Measurements from ENCODE around the gene RGS3.
"Not testable (repeated sequence)": the region's sequence is repeated elsewhere in the genome, so short reads cannot be mapped to it uniquely, and the experiment has no call there.

Gene RGS3

GRCh38 chr9:113625486-113625885, 162.0 kb downstream of the RGS3 start:
- DNase-seq, result no peak

DNA sequence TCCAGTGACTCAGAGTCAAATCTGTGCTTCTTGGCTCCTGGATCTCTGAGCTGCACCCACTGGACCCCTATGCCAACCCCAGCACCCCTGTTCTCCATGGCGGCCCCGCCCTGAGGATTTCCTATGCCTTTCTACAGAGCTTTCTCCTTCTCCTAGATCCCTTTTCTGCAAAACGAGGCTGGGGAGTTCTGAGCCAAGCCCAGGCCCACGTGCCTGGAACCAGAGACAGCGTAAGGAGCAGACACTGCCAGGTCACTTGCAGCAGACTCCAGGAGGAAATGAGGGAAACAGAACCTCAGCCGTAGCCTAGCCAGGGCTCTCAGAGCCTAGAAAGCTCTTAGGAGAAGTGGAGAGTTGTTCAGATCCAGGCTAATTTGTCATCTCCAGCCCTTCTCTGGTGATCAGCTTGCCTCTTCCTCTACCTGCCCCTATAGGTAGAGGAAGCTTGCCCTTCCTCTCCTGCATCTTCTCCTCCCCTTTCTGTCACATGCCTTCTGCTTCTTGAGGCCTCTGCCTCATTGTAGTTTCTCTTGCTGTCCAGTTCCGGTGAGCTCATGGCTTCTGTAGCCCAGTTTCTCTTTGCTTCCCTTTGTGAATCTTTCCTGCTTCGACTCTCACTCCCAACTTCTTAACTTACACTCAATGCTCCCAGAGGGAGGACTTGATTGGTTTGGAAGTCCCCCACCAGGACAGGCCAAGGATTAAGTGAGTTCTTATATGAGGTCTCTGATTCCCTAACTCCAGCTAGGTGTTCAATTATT, 163.4 kb downstream of the RGS3 start:
- no peak for DNase-seq

GRCh38 chr9:113628621-113629020, 165.1 kb downstream of the RGS3 start:
- DNase-seq, result no peak

GRCh38 chr9:113630386-113631136, 167.0 kb downstream of the RGS3 start:
- no peak for DNase-seq

DNA sequence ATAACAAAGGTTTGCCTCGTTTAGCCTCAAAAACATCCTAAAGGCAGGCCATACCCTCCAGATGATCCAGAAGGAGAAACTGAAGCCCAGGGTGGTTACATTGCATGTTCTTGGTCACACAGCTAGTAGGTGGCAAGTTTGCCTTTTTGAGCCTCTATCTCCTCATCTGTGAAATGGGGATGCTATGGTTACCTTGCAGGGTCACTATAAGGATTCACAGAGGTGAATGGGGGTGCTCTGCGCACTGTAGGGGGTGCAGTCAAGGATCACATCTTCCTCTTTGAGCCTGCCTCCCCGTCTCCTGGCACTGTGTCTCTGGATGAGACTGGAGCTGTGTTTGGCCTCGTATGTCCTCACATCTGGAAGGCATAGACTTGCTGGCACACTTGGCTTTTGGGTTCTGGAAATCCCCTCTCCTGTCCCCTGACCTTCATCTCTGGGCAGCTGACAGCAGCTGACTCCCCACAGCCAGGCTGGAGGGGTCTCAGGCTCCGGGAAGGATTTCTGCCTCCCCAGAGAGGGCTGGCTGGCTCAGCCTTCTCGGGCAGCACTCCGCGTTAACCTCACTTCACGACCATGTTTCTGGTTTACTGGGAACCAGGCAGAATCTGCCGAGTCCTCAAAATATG, 167.7 kb downstream of the RGS3 start:
- no peak for DNase-seq

DNA sequence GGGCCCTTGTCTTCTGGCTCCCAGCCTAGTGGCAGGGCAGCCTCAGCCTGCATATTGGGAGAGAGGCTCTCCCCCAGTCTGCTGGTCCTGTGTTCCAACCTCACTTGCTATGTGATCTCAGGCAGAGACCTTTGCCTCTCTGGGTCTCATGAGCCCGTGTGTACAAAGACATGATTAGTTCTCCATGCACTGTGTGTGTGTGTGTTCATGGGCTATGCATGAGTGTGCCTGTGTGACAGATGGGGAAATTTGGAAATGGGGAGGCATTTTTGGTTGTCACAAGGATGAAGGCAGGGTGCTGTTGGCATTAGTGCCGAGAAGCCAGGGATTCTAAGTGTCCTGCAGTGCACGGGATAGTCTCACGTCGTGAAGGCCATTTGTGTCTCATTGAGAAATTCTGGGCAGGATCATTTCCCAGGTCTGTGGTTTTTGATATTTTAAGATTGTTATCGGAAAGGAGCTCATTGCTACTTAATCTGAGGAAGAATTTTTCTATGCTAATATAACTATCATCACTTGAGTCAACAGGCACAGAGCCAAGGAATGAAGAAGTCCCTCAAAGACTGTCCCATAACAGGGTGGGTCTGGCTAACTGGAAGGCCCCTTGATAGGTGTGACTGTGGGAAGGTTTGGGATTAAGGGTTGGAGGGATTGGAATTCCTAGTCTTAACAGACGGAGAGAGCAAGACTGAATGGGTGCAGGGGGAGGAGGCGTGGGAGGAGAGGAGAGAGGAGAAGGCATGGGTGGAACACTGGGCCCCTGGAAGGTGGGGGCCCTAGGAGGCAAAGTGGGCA, 168.5 kb downstream of the RGS3 start:
- DNase-seq, result no peak

DNA sequence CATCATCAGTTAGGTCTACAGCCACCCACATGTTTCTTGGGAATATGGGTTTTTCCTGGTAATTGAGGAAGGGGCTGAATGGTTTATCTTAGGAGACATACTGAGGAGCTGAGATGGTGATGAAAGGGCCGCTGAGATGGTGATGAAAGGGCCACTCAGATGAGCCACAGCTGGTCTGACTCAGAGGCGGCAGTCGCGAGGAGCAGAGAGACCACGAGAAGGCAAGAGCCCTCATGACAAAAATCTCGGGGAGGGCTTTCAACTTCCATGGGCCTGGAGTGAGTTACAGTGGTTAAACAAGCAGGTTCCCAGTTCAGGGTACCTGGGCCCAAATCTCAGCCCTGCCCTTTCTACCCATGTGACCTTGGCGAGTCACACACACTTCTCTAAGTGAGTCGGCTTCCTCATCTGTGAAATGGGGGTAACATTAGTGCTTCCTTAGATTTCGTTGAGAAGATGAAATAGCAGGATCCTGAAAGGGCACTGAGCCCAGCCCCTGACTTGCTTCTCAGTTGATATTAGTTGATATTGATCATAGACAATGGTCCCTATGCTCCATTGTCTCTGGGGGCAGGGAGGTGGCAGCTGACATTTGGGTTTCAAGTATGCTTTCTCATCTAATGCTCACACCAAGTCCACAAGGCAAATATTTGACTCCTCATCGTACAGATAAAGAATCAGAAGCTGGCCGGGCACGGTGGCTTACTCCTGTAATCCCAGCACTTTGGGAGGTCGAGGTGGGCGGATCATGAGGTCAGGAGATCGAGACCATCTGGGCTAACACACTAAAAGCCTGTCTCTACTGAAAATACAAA, 169.5 kb downstream of the RGS3 start:
- DNase-seq, result no peak

DNA sequence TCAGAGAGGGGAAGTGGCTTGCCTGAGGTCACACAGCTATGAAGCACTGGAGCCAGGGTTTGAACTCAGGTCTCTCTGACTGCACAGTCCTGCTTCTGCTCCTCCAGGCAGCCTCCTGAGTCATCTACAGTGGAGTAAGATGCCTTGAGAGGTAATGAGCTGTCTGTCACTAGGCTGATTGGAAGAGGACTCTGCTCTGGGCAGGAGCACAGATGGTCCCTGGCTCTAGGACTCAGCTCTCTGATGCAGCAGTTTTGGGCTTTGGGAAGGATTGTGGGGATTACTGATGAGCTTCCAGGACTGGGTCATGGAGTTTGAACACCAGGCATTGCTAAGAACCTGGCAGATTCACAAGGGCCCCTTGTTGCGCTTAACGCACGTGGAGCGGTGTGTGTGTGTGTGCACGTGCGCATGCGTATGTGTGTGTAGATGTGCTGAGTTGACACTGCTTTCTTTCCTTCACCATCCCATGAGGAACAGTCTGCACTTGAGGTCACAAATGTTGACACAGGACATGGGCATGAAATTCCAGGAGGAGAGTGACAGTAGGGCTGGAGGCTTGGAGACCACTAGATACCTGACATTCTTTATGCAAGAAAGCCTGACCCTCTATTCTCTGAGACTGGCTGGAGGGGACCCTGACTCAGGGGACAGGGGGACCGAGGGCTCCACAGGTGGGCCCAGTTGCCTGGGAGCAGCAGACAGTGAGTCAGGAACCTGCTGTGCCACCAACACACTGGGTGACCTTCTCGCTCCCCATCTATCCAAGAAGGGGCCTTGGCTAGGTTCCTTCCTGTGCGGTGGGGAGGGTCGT, 170.5 kb downstream of the RGS3 start:
- no peak for DNase-seq

DNA sequence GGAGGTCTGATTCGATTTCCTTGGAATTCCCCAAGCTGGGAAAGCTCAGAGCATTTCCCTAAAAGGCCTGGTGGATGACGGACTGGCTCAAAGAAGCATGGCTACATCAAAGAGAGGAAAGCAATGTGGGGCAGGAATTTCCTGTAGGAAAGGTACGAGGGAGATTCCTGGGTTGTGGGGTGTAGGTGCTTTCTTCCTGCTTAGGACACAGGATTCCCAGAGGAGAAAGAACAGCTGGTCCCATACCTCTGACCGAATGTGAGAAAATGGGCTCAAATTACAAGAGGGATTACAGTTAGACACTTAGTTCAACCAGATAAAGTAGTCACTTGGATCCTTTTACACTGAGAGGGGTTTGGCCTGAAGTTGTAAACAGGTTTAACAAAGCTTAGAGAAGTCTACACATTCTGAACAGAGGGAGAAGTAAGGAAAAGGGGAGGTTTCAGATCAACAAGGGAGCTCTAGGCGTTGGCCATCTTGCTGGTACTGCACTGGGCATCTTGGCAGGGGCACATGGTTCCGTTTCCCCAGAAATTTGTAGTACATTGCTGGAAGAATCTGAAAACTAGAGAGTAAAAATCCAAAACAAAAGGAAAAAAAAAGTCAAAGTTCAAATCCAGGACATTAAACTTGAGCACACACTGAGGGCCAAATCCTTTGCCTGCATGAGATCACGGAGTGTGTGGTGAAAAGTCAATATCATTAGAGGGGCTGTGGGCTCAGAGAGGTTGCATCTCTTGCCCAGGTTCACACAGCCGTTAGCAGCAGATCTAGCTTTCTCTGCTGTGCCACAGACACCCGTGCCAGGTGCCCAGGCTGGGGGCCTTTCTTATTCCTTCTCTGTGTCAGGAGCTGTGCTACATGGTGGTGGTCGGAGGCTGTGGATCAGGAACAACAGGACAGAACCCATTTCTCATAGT, 171.3 kb downstream of the RGS3 start:
- DNase-seq, result no peak

GRCh38 chr9:113635586-113635985, 172.1 kb downstream of the RGS3 start:
- no peak for DNase-seq

DNA sequence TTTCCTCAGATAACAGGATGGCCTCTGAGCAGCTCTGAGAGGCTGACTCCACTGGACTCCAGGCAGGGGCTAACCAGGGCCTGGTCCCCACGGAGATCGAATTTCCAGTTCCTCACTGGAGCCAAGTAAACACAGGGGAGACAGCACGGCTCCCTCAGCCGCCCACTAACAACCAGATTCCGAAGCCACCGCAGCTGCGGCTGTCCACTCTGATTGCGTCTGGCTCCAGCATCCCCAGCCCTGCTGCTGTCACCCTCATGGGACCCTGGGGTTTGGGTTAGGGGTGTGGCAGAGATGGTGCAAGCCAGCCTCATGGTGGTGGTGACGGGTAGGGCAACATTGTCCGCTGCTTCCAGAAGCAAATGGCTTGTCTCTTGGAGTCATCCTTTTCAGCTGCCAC, 172.6 kb downstream of the RGS3 start:
- DNase-seq, result no peak

DNA sequence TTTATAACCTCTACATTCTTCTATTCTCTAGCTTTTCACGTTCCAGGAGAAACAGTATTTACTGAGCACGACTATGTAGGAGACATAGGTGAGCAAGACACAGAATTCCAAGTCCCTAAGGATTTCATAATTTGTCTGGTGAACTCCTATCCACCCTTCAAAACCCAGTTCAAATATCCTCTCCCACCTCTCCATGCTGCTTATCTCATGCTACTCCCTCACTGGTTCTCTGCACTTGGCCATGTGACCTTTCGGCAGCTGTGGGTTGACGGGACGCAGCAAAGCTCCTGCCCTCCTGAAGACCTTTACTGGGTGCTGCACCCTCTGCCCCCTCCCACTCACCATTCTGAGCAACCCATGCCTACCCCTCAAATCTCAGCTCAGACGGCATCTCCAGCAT, 173.2 kb downstream of the RGS3 start:
- no peak for DNase-seq

- no peak for DNase-seq
Observed at GRCh38 chr9:113638490-113638889, 175.0 kb downstream of the RGS3 start.

GRCh38 chr9:113638897-113639296, 175.4 kb downstream of the RGS3 start:
- no peak for DNase-seq

DNA sequence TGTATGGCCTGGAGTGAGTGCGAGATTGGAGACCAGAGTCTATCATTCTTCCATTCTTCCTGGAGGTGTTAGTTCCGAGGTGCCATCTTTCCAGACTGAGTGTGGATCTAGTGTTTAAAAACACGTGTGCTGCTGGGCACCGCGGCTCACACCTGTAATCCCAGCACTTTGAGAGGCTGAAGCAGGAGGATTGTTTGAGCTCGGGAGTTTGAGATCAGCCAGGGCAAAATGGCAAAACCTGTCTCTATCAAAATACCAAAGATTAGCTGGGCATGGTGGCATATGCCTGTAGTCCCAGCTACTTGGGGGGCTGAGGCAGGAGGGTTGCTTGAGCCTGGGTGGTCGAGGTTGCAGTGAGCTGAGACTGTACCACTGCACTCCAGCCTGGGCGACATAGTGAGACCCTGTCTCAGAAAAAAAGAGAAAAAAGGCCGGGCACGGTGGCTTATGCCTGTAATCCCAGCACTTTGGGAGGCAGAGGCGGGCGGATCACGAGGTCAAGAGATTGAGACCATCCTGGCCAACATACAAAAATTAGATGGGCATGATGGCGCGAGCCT, 176.0 kb downstream of the RGS3 start:
- not testable (repeated sequence) for DNase-seq

- no peak for DNase-seq
Observed at GRCh38 chr9:113640418-113640817, 176.9 kb downstream of the RGS3 start.

GRCh38 chr9:113641100-113641885, 177.8 kb downstream of the RGS3 start:
- no peak for DNase-seq

DNA sequence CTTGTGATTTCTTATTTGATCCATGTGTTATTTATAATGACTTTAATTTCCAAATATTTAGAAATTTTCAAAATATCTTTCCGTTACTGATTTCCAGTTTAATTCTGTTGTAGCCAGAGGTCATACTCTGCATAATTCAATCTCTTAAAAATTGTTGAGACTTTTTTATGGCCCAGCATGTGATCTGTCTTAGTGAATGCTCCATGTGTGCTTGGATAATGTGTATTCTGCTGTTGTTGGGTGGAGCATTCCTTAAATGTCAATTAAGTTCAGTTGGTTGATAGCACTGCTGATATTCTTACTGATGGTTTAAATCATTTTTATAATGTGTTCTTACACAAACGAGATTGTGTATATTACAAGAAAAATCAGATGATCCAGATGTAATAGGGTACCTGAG, 180.8 kb downstream of the RGS3 start:
- no peak for DNase-seq

Measured in GOT3 (cell line).